Activated T-cell treated with anti-CD3 and anti-CD28 coated beads, Interleukin-2, amount 50 U/mL, for 1 hour (primary cell): Measurements from ENCODE around the gene TTI1.
"Not testable (repeated sequence)": the region's sequence is repeated elsewhere in the genome, so short reads cannot be mapped to it uniquely, and the experiment has no call there.

Source experiments
- DNase-seq: peaks from one replicate; pipeline ENCODE4 v3.0.0-alpha.2; 2020

The TTI1 gene

GRCh38 chr20:38052870-38053269 lies 19.6 kb upstream of the TTI1 start:
- no peak for DNase-seq

DNA sequence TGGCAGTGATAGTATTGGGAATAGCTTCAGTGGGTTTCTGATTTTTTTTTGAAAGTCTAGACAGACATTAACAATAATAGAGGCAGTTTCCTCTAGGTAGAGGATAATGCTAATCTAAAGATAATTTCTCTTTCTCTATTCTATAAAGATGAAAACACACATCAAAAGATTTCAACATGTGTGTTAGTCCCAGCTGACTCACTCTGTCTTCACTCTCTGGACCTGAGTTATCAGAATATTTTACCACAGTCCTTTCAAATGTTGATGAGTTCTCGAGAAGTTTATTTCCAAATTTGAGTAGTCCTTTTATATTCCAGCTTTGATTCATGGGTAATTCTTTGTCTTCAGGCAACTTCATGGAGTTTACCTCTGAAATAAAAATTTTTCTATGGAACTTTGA lies 17.4 kb upstream of the TTI1 start:
- no peak for DNase-seq

GRCh38 chr20:38049800-38050199 lies 16.5 kb upstream of the TTI1 start:
- no peak for DNase-seq

DNA sequence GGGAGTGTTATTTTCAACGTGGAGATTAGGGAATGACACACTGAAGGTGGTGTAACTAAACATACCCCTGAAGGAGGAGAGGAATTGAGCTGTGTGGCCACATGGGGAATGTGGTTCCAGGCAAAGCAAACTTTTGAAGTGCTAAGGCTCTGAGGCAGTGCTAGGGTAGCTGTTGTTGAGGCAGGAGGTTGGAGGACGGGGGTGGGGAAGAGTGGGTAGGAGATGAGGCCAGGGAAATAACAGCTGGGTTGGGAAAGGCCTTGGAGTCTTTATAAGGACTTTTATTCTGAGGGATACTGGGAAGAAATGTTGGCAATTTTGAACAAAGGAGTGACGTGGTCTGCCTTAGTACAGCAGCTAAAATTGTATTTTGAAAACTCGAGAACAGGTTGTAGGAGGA lies 13.3 kb upstream of the TTI1 start:
- no peak for DNase-seq

GRCh38 chr20:38044685-38045084 lies 11.4 kb upstream of the TTI1 start:
- DNase-seq: no peak

GRCh38 chr20:38043512-38044300 lies 10.4 kb upstream of the TTI1 start:
- no peak for DNase-seq

DNA sequence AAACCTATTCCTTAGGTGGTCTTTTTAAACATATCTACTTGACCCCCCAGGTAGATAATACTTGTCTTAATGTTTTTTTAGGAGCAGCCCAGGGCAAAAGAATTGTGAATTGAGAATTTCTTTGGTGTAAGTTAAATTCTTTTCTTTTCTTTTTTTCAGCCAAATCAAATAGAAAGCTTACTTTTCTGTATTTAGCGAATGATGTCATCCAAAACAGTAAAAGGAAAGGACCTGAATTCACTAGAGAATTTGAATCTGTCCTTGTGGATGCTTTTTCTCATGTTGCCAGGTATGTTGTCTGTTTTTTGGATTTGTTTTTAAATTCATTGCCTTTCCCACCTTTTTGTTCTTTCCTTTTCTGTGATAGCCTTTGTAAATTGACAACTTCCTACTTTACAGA lies 7.0 kb upstream of the TTI1 start:
- no peak for DNase-seq

DNA sequence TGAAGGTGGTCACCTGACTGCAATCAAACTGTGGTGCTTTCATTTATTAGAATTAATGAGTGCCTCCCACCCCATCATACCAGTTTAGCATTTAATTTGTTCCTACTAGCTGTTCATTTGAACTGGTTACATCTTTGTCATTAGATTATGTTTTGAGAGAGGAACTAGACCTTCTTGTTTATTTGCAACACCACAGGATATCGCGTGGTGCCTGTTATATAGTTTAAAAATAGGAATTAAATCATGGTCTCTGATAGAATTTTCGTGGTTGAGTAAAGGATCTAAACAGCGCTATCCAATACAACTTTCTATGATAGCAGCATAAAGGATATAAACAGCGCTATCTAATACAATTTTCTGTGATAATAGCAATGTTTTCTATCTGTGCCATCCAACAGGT lies 3.1 kb upstream of the TTI1 start:
- no peak for DNase-seq

GRCh38 chr20:38034961-38035360 lies 1.7 kb upstream of the TTI1 start:
- no peak for DNase-seq

- DNase-seq: no peak
Observed at GRCh38 chr20:38034108-38034649, 923 bp upstream of the TTI1 start.

DNA sequence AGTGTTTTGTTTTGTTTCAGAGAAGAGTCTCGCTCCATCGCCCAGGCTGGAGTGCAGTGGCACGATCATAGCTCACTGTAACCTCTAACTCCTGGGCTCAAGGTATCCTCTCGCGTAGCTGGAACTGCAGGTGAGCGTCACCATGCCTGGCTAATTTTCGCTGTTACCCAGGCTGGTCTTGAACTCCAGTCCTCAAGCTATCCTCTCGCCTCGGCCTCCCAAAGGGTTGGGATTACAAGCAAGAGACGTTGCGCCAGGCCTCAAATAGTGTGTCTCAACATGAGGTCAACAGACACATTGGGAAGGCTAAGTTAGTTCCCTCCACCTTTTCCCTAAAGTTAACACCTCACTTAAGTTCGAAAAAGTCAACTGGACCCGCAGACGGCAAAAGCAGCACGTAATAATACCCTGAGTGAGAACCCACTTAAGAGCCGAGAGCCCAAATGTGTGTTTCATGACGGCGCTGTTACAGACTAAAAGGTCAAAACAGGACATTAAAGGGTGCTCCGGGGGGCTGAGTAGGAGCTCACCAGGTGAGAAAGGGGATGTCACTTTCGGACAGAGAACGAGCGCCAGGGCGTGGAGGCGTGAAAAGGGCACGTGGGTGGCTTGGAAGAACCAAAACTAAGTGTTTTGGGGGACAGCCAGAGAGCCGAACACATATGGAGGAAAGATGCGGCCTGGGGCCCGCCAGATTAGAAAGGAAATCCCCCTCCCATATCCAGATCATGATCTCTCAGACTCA lies 499 bp downstream of the TTI1 start:
- no peak for DNase-seq

- DNase-seq: no peak
Observed at GRCh38 chr20:38031957-38032356, 1.3 kb downstream of the TTI1 start.

DNA sequence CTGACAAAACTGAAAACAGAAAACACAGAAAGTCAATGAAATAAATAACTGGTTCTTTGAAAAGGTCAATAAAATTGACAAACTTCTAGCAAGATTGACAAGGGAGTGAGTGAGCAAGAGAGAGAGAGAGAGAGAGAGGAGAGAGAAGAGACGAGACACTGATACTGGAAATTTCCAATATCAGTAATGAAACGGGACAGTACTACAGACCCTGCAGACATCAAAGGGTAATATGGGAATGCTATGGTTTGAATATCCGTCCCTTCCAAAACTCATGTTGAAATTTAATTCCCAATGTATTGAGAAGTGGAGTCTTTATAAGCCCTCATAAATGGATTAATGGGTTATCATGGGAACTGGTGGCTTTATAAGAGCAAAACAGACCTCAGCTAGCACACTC lies 3.8 kb downstream of the TTI1 start:
- no peak for DNase-seq

DNA sequence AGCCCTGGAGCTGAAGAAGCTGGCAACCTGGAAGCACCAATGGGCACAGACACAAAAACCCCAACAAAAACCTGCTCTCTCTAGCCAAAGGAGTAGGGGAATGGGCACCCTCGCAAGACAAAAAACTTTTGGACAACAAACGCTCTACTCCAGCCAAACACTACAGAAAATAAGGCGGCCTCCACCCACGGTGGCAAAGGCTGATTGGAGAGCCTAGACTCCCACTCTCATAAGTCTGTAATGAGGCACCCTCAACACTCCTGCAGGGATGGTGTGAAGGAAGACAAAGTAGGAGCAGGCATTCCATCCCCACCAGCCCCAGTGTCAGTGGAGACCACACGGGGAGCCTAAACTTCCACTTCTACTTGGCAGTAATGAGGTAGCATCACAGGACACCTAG lies 8.8 kb downstream of the TTI1 start:
- no peak for DNase-seq

- DNase-seq: no peak
Observed at GRCh38 chr20:38023181-38024001, 9.9 kb downstream of the TTI1 start.

DNA sequence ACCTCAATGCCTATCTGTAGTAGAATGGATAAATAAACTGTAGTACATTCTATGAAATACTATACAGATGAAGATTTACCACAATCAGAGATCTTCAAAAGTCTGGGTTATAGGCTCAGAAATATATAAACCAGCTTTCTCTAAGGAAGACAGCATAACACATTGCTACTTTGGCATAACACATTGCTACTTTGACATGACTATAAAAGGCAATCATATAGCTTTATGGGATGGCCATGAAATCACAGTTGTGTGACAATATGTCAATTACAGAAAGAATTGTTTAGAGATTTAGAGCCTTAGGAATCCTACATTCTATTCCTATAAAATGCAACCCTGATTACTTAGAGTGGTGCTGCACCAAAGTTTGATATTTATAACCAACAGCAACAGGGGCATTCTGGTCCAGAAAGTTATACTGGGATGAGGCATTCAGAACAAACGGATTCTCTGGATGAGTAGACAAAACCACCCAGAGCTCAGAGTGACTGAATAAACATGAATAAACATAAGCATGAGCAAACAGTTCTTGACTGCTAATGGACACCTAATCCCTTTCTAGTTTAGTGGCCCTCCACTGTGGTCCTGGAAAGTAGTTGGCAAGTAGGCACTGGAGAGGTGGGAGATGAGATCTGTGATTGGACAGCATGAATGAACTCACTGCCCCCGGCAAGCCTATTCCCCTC lies 12.0 kb downstream of the TTI1 start:
- DNase-seq: no peak

GRCh38 chr20:38018385-38018784 lies 14.9 kb downstream of the TTI1 start:
- no peak for DNase-seq

GRCh38 chr20:38017959-38018358 lies 15.3 kb downstream of the TTI1 start:
- DNase-seq: no peak

DNA sequence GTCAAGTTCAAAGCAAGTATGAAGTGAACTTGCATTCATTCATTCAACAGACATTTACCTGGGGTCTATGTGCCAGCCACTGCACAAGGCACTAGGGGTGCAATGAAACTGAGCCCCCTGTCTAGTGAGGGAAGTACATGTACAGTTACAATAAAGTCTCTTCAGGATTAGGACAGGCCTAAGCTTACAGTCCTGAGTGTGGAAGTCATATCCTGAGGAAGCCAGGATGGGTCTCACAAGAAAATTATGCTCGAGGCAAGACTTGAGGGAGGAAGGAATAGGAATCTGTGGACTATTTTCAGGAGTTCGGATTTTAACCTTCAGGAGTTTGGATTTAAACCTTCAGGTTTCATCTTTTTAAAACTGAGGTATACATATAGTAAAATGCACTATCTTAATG lies 19.4 kb downstream of the TTI1 start:
- no peak for DNase-seq

- DNase-seq: no peak
Observed at GRCh38 chr20:38012332-38012731, 20.9 kb downstream of the TTI1 start.

GRCh38 chr20:38011696-38012095 lies 21.6 kb downstream of the TTI1 start:
- DNase-seq: no peak

DNA sequence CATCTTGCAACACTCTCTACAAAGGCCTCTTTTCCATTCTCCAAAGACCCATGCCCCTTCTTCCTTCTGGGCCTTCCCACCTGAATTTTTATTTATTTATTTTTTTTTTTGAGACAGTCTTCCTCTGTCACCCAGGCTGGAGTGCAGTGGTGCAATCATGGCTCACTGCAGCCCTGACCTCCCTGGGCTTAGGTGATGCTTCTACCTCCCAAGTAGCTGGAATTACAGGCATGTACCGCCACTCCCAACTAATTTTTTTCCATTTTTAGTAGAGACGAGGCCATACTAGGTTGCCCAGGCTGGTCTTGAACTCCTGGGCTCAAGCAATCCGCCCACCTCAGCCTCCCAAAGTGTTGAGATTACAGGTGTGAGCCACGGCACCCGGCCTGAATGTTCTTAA lies 23.8 kb downstream of the TTI1 start:
- not testable (repeated sequence) for DNase-seq
